ENCODE measurements around the gene EFCAB8.

The EFCAB8 gene

GRCh38 chr20:32967961-32968457 lies 109.3 kb downstream of the EFCAB8 start:
- no peaks in the 10 kb centered on the region for H3K4me1 ChIP-seq
- H3K9ac ChIP-seq: no peak overlapping the region

GRCh38 chr20:32968478-32969241 lies 109.9 kb downstream of the EFCAB8 start:
- TF ChIP-seq, protein P1, sequence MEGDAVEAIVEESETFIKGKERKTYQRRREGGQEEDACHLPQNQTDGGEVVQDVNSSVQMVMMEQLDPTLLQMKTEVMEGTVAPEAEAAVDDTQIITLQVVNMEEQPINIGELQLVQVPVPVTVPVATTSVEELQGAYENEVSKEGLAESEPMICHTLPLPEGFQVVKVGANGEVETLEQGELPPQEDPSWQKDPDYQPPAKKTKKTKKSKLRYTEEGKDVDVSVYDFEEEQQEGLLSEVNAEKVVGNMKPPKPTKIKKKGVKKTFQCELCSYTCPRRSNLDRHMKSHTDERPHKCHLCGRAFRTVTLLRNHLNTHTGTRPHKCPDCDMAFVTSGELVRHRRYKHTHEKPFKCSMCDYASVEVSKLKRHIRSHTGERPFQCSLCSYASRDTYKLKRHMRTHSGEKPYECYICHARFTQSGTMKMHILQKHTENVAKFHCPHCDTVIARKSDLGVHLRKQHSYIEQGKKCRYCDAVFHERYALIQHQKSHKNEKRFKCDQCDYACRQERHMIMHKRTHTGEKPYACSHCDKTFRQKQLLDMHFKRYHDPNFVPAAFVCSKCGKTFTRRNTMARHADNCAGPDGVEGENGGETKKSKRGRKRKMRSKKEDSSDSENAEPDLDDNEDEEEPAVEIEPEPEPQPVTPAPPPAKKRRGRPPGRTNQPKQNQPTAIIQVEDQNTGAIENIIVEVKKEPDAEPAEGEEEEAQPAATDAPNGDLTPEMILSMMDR (IDR thresholded peaks at IDR 0.05): no peak
- no peak overlapping the region for H3K27ac ChIP-seq
- H3K9ac ChIP-seq: no peak overlapping the region

More at GRCh38 chr20:32967961-32968457, 109.3 kb downstream of the EFCAB8 start:
- H2AFZ ChIP-seq: no peak overlapping the region
- H3K27ac ChIP-seq: no peak overlapping the region
- H3K79me2 ChIP-seq: no peaks in the 10 kb centered on the region
- H3K4me2 ChIP-seq (ENCODE audit: low read length): no peak overlapping the region
- no peak overlapping the region for H3K4me3 ChIP-seq (ENCODE audit: low read depth, low read length)
- no peaks in the 10 kb centered on the region for H3K36me3 ChIP-seq (ENCODE audit: control insufficient read depth, insufficient read depth, low read length)
- H3K9me3 ChIP-seq (ENCODE audit: control insufficient read depth, low read length): no peaks in the 10 kb centered on the region
- no peaks in the 10 kb centered on the region for H3K27me3 ChIP-seq (ENCODE audit: control insufficient read depth, insufficient read depth, low read length)
- TF ChIP-seq, protein P1 (IDR thresholded peaks at IDR 0.05): no peak

DNA sequence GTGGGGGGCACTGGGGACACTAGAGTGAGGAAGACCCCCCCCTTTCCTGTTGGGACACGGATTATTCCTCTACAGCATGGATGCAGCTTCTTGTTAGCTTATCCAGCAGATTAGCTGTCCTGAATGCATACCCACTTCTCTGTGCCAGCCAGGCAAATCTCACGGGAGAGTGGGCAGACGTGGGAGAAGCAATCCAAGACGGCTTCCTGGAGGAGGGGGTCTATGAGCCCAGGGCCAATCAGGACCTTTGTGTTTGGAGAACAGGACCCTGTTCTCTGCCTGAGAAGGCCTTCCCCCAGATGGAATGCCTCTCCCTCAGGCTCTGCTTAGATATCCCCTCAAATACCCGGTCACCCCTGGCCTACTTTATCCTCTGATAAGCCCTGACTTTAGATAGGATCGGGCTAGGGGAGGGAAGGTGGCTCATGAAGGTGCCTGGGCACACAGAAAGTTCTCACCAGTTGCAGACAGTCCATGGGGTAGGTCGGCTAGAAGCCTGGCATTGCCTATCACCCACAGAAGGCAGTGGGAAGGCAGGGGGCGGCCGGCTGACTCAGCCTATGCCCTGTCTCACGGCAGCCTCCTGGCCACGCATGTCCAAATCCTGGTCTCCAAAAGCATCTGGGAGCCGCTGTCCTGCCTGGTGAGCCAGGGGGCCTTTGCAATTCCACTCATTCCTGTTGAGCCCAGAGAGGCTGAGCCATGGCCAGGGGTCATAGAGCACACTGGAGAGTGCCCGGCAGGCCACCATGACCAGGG lies 110.8 kb downstream of the EFCAB8 start:
- H3K4me1 ChIP-seq: no peaks in the 10 kb centered on the region
- H3K79me2 ChIP-seq: no peaks in the 10 kb centered on the region
- no peak overlapping the region for H3K4me3 ChIP-seq (ENCODE audit: low read depth, low read length)
- no peaks in the 10 kb centered on the region for H3K36me3 ChIP-seq (ENCODE audit: control insufficient read depth, insufficient read depth, low read length)
- no peak overlapping the region for H2AFZ ChIP-seq
- no peak overlapping the region for H3K9ac ChIP-seq
- no peak overlapping the region for H3K4me2 ChIP-seq (ENCODE audit: low read length)
- H3K9me3 ChIP-seq (ENCODE audit: control insufficient read depth, low read length): no peaks in the 10 kb centered on the region
- H3K27ac ChIP-seq: no peak overlapping the region
- H3K27me3 ChIP-seq (ENCODE audit: control insufficient read depth, insufficient read depth, low read length): no peaks in the 10 kb centered on the region
- TF ChIP-seq, protein P1 (IDR thresholded peaks at IDR 0.05): no peak

More at GRCh38 chr20:32968478-32969241, 109.9 kb downstream of the EFCAB8 start:
- no peaks in the 10 kb centered on the region for H3K27me3 ChIP-seq (ENCODE audit: control insufficient read depth, insufficient read depth, low read length)
- no peak overlapping the region for H3K4me2 ChIP-seq (ENCODE audit: low read length)
- H3K79me2 ChIP-seq: no peaks in the 10 kb centered on the region
- H2AFZ ChIP-seq: no peak overlapping the region
- H3K36me3 ChIP-seq (ENCODE audit: control insufficient read depth, insufficient read depth, low read length): no peaks in the 10 kb centered on the region
- no peaks in the 10 kb centered on the region for H3K4me1 ChIP-seq
- H3K4me3 ChIP-seq (ENCODE audit: low read depth, low read length): no peak overlapping the region
- H3K9me3 ChIP-seq (ENCODE audit: control insufficient read depth, low read length): no peaks in the 10 kb centered on the region

GRCh38 chr20:32970115-32970972 lies 111.6 kb downstream of the EFCAB8 start:
- Histone ChIP-seq H3K36me3 (ENCODE audit: control insufficient read depth, insufficient read depth, low read length) (no peaks in the 10 kb centered on the region), H2AFZ (no peak overlapping the region), H3K9me3 (ENCODE audit: control insufficient read depth, low read length) (no peaks in the 10 kb centered on the region), H3K79me2 (no peaks in the 10 kb centered on the region), H3K27ac (no peak overlapping the region), H3K9ac (no peak overlapping the region), H3K4me2 (ENCODE audit: low read length) (no peak overlapping the region), H3K27me3 (ENCODE audit: control insufficient read depth, insufficient read depth, low read length) (no peaks in the 10 kb centered on the region), H3K4me1 (no peaks in the 10 kb centered on the region), H3K4me3 (ENCODE audit: low read depth, low read length) (no peak overlapping the region)
- TF ChIP-seq, protein P1 (IDR thresholded peaks at IDR 0.05): no peak

Data from parathyroid adenoma (tissue), 2 donors.